ENCODE data around the gene LRRN3.

LRRN3 gene

GRCh38 chr7:111113263-111114017 lies 22.5 kb downstream of the LRRN3 start:
- no peak overlapping the region for H3K4me3 ChIP-seq (ENCODE audit: low read depth, low read length)
- TF ChIP-seq CTCF (IDR thresholded peaks at IDR 0.05; ENCODE audit: low read depth, low read length), result no peak

- H3K4me3 ChIP-seq (ENCODE audit: low read depth, low read length), result no peak overlapping the region
- no peak for TF ChIP-seq CTCF (IDR thresholded peaks at IDR 0.05; ENCODE audit: low read depth, low read length)
Measured at GRCh38 chr7:111115966-111116365, 25.0 kb downstream of the LRRN3 start.

- TF ChIP-seq CTCF (IDR thresholded peaks at IDR 0.05; ENCODE audit: low read depth, low read length), result no peak
Measured at GRCh38 chr7:111126987-111127386, 36.1 kb downstream of the LRRN3 start.

GRCh38 chr7:111129435-111129834 lies 38.5 kb downstream of the LRRN3 start:
- TF ChIP-seq CTCF (IDR thresholded peaks at IDR 0.05; ENCODE audit: low read depth, low read length), result no peak

More at GRCh38 chr7:111126987-111127386, 36.1 kb downstream of the LRRN3 start:
- H3K4me3 ChIP-seq (ENCODE audit: low read depth, low read length), result no peak overlapping the region

GRCh38 chr7:111132833-111133232 lies 41.9 kb downstream of the LRRN3 start:
- TF ChIP-seq CTCF (IDR thresholded peaks at IDR 0.05; ENCODE audit: low read depth, low read length), result no peak
- H3K4me3 ChIP-seq (ENCODE audit: low read depth, low read length), result no peak overlapping the region

More at GRCh38 chr7:111129435-111129834, 38.5 kb downstream of the LRRN3 start:
- H3K4me3 ChIP-seq (ENCODE audit: low read depth, low read length), result no peak overlapping the region

GRCh38 chr7:111137296-111138192 lies 46.6 kb downstream of the LRRN3 start:
- no peak overlapping the region for H3K4me3 ChIP-seq (ENCODE audit: low read depth, low read length)
- TF ChIP-seq CTCF (IDR thresholded peaks at IDR 0.05; ENCODE audit: low read depth, low read length), result no peak

GRCh38 chr7:111138193-111138569 lies 47.3 kb downstream of the LRRN3 start:
- H3K4me3 ChIP-seq (ENCODE audit: low read depth, low read length), result no peak overlapping the region
- no peak for TF ChIP-seq CTCF (IDR thresholded peaks at IDR 0.05; ENCODE audit: low read depth, low read length)
